NCI-H2171 treated with DMSO at 0.1 percent for 48 hours (cell line): ENCODE data around the gene ZDHHC11B.
"Not testable (repeated sequence)": the region's sequence is repeated elsewhere in the genome, so short reads cannot be mapped to it uniquely, and the experiment has no call there.

Experiments used
- DNase-seq: peaks from one replicate; lab custom pipeline; 2025; lab: John Stamatoyannopoulos, UW

ZDHHC11B gene

DNA sequence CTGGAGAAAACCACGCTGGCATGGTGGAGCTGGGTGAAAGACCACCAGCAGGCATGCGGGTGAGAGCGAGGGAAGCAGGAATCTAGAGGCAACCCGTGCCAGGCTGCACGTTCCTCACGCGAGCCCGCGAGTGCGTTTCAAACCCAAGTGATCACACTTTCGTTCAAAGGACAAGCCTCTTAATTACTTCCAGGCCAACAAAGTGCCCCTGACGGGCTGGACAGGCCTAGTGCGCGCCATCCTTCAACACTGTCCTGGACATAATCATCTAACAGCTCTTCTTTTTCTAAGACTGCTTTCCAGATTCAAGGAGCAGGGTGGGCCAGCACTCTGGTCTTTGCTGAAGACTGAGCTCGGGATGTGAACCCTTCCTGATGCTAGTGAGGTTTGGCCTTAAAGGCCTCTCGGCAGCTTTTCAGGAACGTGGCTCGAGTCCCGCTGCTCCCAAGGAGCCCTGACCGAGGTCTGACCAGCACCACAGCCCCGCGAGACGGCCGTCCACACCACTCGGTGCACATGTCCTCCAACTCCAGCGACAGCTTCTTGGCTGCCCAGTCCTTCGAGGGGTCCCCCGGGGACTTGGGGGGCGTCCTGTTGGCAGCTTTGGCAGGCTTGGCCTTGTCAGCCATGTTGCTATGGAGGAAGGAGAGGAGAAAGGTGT lies 14.9 kb downstream of the ZDHHC11B start:
- DNase-seq = not testable (repeated sequence)

DNA sequence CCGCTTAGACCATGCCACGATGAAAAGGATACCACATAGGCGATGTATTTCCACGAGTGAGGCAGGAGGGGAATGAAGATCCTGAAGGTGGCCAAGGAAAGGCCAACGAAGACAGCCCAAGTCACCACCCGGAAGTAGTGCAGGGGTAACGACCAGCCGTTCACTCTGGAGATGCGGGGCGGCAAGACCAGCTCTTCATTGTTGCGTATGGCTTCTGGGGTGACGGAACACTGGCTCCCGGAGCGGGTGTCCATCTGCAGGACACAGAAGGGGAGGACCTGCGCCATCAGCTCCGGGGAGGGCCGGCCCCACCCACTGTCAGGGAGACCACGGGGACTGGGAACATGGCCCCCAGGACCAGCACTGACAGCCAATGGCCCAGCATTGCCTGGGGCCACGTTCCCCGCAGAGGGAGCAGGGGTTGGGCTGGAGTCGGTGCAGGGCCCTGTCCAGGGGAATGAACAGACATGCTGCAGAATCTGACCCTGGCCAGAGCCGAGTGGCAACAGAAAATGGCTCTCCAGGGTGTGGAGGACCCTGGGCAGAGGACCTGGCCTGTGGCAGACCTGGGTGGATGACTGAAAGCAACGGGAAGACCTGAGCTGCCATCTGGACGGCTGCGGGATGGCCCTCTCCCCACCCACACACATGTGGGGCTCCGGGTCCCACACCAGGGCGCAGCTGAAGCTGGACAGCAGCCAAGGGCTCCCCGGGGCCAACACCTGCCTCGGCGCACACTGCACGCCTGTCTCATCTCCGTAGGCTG lies 17.7 kb downstream of the ZDHHC11B start:
- no peak for DNase-seq

DNA sequence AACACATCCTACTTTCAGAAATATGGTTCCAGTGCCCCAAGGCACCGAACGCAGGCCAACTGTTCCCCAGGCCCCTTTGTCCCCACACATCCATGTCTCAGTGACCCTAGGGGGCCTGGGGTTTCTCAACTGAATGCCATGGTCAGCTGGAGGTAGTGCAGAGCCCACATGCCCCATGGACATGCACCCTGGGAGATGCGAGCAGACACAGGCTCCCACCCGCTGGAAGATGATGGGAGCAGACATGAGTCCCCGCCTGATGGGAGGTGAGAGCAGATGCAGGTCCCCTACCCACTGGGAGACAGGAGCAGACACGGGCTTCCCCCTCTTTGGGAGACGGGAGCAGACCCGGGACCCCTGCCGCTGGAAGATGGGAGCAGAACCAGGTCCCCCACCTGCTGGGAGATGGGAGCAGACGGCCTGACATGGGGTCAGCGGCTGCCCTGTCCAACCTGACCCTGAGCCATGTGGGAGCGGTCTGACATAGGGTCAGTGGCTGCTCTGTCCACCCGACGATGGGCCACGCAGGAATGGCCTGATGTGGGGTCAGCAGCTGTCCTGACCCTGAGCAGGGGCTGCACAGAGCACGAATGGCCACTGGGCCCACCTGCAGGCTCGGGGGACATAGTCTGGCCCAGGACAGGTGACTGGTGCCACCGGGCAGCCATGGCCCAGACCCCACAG lies 18.4 kb downstream of the ZDHHC11B start:
- no peak for DNase-seq

DNA sequence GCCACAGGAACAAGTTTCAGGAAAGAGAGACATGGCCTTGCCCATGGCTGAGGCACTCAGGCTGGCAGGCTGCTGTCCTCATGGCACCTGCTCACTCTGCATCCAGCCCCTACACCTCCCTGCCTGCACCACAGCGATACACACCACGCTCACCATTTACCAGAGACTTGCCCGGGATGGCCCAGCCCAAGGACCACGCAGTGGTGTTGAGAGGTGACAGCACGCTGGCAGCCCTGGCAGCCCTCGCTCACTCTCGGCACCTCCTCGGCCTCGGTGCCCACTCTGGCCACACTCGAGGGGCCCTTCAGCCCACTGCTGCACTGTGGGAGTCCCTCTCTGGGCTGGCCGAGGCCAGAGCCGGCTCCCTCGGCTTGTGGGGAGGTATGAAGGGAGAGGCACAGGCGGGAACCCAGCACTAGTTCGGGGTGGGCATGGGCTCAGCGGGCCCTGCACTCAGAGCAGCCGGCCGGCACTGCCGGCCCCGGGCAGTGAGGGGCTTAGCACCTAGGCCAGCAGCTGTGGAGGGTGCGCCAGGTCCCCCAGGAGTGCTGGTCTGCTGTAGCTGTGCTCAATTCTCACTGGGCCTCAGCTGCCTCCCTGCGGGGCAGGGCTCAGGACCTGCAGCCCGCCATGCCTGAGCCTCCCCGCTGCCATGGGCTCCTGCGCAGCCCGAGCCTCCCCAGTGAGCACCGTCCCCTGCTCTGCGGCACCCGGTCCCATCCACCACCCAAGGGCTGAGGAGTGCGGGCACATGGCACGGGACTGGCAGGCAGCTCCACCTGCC lies 20.3 kb downstream of the ZDHHC11B start:
- no peak for DNase-seq

DNA sequence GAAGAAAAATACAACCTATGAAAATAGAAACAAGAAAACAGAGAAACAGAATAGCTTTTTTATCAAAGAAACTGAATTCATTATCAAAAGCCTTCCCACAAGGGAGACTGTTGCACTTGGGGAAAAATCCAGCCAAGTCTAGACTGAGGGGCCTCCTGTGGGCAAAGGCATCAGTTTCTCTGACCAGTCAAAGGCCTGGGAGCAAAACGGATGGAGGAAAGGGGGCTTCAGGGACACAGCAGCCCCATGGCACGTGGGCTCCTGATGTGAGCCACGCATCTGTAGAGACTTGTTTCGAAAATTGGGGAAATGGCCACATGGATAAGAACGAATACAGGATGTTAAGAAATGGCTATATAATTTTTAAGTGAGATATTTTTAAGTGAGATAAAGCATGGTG lies 21.1 kb downstream of the ZDHHC11B start:
- DNase-seq = no peak

DNA sequence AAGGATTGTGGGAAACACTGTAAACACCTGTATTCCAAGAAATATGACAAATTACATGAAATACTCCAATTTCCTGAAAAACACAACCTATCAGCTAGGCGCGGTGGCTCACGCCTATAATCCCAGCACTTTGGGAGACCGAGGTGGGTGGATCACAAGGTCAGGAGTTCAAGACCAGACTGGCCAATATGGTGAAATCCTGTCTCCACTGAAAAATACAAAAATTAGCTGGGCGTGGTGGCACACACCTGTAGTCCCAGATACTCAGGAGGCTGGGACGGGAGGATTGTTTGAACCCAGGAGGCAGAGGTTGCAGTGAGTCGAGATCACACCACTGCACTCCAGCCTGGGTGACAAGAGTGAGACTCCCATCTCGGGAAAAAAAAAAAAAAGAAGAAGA lies 21.5 kb downstream of the ZDHHC11B start:
- DNase-seq = not testable (repeated sequence)

DNA sequence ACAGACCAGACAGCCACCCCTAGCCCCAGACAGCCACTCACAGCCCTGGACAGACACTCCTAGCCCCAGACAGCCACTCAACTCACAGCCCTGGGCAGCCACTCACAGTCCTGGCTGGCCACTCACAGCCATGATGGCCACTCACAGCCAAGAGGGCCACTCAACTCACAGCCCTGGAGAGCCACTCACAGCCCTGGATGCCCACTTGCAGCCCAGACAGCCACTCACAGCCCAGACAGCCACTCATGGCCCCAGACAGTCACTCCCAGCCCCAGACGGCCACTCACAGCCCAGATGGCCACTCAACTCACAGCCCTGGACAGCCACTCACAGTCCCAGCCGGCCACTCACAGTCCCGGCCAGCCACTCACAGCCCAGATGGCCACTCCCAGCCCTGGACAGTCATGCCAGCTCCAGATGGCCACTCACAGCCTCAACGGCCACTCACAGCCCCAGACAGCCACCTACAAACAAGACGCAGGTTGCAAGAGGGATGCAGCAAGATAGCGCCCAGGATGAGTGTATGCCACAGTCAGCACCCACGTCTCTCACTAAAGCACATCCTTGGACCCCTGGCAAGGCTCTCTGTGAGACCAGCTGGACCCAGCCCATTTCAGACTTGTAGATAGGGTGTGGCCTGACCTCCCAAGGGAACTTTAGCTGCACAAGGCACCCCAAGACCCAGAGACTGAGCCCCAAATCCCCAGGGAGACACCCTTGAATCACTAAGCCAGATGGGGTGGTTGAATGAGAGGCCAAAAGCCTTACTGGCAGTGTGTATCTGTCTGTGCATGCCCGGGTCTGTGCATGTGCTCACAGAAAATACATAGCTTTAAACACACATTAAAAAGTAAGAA lies 22.4 kb downstream of the ZDHHC11B start:
- peak; percentile 80 for DNase-seq

DNA sequence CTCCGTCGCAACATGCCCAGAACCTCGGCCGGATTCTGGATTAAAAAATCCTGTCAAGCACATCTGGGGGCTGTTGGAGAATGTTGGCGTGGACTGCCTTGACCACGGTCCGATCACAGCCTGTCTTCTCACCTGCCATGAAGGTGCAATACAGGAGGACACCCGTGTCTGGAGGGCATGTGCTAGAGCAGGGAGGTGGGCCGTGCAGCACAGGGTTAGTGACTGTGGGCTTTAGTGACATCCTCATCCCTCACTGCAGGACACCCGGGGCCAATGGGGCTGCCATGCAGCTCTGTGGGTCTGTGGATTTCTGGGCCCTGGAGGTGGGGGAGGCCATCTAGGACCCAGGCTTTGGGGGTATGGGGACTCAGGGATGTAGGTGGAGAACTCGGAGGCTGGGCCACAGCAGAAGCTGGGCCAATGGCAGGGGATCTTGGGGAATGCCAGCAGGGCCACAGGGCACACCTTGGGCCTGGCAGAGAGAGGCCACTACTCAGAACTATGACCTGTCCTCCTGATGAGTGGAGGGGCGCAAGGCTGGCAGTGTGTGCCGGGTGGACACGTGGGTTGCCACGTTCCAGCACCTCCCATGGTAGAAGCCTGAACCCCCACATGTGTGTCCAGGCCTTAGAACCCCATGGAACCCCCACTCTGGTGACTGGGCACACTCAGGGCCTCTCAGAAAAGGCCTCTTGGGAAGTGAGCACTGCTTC lies 23.3 kb downstream of the ZDHHC11B start:
- DNase-seq = no peak

DNA sequence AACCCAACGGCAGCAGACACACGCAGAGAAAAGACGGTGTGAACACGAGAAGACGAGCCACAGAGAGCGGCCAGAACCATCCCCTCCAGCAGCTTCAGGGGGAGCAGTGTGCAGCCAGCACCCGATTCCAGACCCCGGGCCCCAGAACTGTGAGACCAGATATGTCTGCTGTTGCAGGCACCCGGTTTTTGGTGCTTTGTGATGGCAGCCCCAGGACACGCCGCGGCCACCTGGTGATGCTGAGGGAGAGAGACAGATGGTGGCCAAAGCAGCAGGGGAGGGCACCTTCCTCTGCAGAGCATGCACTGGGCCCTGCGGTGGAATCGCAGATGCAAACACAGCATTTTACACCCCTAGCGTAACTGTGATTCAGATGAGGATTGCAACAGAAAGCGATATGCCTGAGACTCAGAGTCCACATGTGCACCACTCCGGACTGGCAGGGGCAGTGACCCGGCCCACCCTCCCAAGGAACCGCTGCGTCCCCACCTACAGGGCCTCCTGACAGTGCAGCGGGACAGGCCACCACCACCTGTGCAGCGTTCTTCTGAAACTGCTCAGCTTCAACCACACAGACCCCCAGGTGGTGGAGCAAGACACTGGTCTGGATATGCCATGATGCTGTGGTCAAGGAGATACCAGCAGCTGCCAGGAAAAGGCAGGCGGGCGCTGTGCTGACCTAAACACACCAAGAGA lies 24.0 kb downstream of the ZDHHC11B start:
- no peak for DNase-seq

DNA sequence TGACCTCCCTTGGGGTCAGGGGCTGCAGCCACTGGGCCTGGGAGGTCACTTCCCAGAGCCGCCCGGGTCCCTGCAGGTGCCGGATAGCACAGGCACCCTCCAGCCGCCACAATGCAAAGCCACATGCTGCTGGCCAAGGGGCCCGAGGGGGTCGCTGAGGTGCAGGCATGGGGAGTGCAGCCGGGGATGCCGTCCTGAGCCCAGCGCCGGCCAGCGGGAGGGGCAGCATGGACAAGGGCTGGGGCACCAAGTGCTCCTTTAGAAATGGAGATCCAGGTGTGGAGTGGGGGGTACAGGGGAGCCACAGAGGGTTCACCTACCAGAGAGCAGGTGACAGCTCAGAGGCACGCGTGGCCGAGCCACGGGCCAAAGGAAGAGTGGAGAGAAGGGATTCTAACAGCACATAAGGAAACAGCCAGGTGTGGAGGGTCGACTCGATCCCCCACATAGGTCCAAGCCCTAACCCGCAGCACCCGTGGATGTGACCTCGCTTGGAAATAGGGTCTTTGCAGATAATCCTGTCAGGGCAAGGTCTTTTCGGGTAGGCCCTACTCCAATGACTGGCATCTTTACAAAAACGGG lies 24.7 kb downstream of the ZDHHC11B start:
- DNase-seq = no peak

DNA sequence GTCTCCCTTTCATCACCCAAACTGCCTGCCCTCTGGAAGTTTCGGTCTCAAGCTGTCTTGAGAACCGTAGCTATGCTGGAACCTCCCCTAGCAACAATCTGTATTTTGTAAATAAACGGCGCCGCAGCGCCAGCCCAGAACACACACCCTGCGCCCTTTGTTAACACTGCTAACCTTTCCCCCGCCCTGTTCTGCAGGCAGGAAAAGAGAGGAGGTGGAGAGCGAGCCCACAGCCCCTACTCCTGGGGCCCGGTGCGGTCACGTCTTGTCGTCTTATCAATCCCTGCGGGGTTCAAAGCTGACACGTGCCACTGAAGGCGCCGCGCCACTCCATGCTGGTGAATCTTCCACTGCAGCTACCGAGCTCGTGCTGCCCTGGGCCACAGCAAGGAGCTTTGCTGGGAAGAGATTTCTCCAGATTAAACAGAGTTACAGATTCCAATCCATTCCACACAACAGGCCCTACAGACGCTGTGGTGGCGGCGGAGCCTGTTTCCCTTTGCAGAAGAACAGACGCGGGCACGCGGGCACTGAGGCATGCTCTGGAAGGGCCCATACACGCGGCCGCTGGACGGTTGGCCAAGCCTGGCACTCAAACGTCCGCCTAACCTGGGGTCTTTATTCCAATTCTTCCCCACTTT lies 25.3 kb downstream of the ZDHHC11B start:
- DNase-seq = peak; percentile 31

DNA sequence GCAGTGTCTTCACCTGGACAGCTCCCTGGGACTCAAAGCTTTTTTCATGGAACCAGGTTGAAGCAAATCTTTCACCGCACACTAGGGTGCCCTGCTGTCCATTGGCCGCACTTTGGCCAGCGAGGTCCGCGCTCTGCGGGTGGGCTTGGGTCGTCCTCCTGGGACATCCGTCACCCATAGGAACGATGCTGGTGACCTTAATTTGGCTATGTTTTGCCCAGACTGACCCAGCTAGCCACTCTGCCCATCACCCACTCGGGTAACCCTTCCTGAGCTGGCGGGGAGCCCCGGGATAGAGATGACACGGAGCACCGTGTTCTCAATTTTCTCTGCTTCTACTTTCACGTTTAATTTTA lies 25.9 kb downstream of the ZDHHC11B start:
- DNase-seq = no peak

DNA sequence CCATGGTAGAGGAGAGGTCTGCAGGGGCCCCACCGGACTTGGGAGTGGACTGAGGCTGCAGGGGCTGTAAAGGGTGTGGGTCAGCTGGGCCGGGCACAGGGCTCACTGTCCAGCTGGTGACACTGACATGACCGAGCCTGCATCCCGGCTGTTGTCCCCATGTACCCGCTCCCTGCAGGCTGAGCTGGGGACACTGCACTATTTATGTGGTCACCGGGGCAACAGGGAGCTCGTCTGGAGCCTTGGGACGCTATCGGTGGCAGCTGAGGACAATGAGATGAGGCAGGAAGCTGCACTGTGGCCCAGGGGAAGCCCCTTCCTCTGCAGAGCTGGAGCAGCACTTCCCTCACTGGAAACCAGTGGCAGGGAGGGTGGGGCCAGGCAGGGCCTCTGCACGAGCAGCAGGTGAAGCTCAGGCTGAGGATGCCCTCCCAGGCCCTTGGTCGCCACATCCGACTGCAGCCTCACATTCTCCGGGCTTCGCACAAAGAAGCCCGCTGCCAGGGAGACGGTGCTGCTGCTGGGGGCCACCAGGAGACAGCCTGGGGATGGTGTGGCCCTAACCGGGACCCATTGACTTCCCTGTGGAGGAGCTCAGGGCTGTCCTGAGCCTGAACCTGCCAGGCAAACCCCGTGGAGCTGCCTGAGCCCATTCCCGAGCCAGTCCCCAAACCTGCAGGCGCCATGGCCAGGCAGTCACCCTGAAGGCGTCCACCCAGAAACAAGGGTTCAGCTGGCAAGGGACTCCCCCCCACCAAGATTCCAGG lies 26.4 kb downstream of the ZDHHC11B start:
- DNase-seq = no peak

DNA sequence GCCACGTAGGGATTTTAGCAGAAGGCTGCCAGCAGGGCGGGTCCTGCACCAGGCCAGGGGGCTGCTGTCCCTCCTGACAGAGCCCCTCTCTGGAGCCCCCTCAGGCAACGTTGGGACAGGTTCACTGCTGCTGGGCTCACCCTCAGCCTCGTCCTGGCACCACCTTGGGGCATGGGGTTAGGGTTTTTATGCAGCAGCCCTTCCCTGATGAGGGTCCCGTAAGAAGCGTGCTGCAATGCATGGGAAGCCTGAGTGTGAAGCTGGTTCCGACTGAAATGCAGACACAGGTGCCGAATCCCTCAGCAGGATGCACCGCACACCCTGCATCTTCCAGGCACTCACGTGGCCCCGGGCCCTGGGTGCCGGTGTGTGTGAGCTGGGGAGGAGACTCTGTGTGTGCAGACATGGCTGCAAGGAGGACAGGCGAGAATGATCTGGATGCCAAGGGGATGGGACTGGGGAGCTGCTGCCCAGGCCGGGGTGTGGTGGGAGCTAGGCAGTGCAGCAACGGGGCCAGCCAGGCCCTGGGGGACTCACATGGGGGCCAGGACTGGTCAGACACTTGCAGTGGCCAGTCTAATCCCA lies 27.1 kb downstream of the ZDHHC11B start:
- no peak for DNase-seq

DNA sequence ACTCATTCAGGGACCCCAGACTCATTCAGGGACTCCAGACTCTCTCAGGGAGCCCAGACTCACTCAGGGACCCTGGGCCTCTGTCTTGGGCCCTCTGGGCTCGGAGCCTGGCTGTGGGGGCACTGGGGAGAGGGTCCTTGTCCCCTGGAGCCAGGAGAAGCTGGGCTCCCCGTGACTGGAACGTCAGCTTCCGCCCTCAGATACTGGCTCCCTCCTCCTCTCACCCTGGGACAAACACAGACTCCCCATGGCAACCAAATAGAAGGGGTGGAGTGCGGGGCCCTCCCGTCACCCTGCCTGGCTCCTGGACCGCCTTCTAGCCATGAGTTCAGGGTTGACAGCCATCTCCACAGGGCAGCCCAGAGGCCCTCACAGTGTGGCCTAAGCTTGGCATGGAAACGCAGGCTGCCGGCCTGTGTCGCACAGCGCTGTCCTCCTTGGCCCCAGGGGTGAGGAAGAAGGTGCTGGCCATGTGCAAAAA lies 27.6 kb downstream of the ZDHHC11B start:
- no peak for DNase-seq

DNA sequence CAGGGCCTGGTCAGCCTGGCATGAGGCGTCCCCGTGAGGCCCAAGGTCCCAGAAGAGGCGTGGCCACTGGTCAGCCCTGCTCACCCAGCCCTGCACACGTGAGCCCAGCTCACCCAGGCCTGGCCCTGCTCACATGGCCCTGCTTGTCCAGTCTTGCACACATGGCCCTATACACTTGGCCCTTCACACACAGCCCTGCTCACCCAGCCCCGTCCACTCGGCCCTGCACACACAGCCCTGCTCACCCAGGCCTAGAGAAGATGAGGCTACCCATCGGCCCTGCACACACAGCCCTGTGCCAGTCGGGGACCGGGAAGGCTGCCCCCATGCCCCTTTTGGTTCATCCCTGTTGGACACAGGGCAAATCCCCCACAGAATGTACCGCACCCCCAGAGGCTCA lies 28.4 kb downstream of the ZDHHC11B start:
- DNase-seq = no peak

DNA sequence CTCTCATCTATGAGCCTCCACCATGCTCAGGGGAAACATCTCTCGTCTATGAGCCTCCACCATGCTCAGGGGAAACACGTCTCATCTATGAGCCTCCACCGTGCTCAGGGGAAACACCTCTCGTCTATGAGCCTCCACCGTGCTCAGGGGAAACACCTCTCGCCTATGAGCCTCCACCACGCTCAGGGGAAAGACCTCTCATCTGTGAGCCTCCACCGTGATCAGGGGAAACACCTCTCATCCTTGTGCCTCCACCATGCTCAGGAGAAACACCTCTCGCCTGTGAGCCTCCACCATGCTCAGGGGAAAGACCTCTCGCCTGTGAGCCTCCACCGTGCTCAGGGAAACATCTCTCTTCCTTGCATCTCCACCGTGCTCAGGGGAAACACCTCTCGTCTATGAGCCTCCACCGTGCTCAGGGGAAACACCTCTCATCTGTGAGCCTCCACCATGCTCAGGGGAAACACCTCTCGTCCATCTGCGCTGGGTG lies 30.3 kb downstream of the ZDHHC11B start:
- DNase-seq = not testable (repeated sequence)
